ENCODE results near the gene ZNF407. TPM values are rescaled to one million over a fixed set of nuclear protein-coding genes. Genes with fewer than 3 reads are reported as not detected.

The ZNF407 gene
- total and polyA plus RNA-seq, 2 experiments from 2014 or later, result 2.1 to 10.4 TPM

GRCh38 chr18:75010278-75010677 lies 412.6 kb downstream of the ZNF407 start:
- Histone ChIP-seq H3K9me2 (ENCODE audit: insufficient read depth) (no peaks in the 10 kb centered on the region; the same call in 1 of the 2 replicates), H3K36me3 (ENCODE audit: insufficient read depth) (no peaks in the 10 kb centered on the region), H3K4me1 (ENCODE audit: insufficient read depth) (no peaks in the 10 kb centered on the region), H3K27me3 (ENCODE audit: insufficient read depth) (no peaks in the 10 kb centered on the region), H3K27ac (ENCODE audit: low read depth) (no peak overlapping the region), H3K79me2 (replicated peaks; ENCODE audit: insufficient read depth) (no peaks in the 10 kb centered on the region), H4K20me1 (replicated peaks; ENCODE audit: insufficient read depth) (no peaks in the 10 kb centered on the region), H3K4me3 (no peak overlapping the region), H3F3A (replicated peaks; ENCODE audit: low read depth) (no peaks in the 10 kb centered on the region), H3K4me2 (no peak overlapping the region), H2AFZ (no peak overlapping the region)
- H3K4me1 Mint-ChIP-seq, result peaks cover 13% of the 10 kb centered on the region; the same call in 2 of the 3 replicates
- no peaks in the 10 kb centered on the region for H3K9me3 Mint-ChIP-seq
- ATAC-seq, result no peak
- DNase-seq (ENCODE audit: low spot score), result no peak
- H3K27me3 Mint-ChIP-seq (ENCODE audit: insufficient read depth, low read depth, poor library complexity), result no peaks in the 10 kb centered on the region
- no peak for TF ChIP-seq ZNF114 (CRISPR knock-in tag; IDR thresholded peaks at IDR 0.05)
- no peaks in the 10 kb centered on the region for H3K36me3 Mint-ChIP-seq (ENCODE audit: low read depth)
- no peak overlapping the region for H3K27ac Mint-ChIP-seq
- no peak overlapping the region for H3K4me3 Mint-ChIP-seq

GRCh38 chr18:75010689-75011088 lies 413.0 kb downstream of the ZNF407 start:
- no peak for ATAC-seq
- H3K36me3 ChIP-seq (ENCODE audit: insufficient read depth), result no peaks in the 10 kb centered on the region
- H2AFZ ChIP-seq, result no peak overlapping the region
- Mint-ChIP-seq H3K27ac (no peak overlapping the region), H3K36me3 (ENCODE audit: low read depth) (no peaks in the 10 kb centered on the region), H3K4me1 (peaks cover 13% of the 10 kb centered on the region; the same call in 2 of the 3 replicates), H3K4me3 (no peak overlapping the region), H3K27me3 (ENCODE audit: insufficient read depth, low read depth, poor library complexity) (no peaks in the 10 kb centered on the region), H3K9me3 (no peaks in the 10 kb centered on the region)
- no peaks in the 10 kb centered on the region for H4K20me1 ChIP-seq (replicated peaks; ENCODE audit: insufficient read depth)
- TF ChIP-seq ZNF462 (CRISPR knock-in tag; IDR thresholded peaks at IDR 0.05) (no peak), ZNF114 (CRISPR knock-in tag; IDR thresholded peaks at IDR 0.05) (no peak), ZNF331 (CRISPR knock-in tag; IDR thresholded peaks at IDR 0.05; ENCODE audit: low read depth) (no peak), ETS1 (IDR thresholded peaks at IDR 0.05) (no peak), NANOG (IDR thresholded peaks at IDR 0.05; ENCODE audit: borderline replicate concordance) (no peak), EZH2phosphoT487 (IDR thresholded peaks at IDR 0.05; ENCODE audit: unreplicated experiment) (no peak), STAT1 (IDR thresholded peaks at IDR 0.05; ENCODE audit: unreplicated experiment) (no peak), CTCF (conservative IDR thresholded peaks at IDR 0.05; ENCODE audit: low read depth in 2 of 2) (no peak), REST (IDR thresholded peaks at IDR 0.05; ENCODE audit: unreplicated experiment) (no peak)
- H3K9me2 ChIP-seq (ENCODE audit: insufficient read depth), result no peaks in the 10 kb centered on the region; the same call in 1 of the 2 replicates
- no peak overlapping the region for H3K4me3 ChIP-seq
- H3K4me2 ChIP-seq, result no peak overlapping the region
- no peak for DNase-seq (ENCODE audit: low spot score)
- H3K4me1 ChIP-seq (ENCODE audit: insufficient read depth), result no peaks in the 10 kb centered on the region
- H3K27ac ChIP-seq (ENCODE audit: low read depth), result no peak overlapping the region
- H3F3A ChIP-seq (replicated peaks; ENCODE audit: low read depth), result no peaks in the 10 kb centered on the region
- H3K27me3 ChIP-seq (ENCODE audit: insufficient read depth), result no peaks in the 10 kb centered on the region
- H3K79me2 ChIP-seq (replicated peaks; ENCODE audit: insufficient read depth), result no peaks in the 10 kb centered on the region
